AG08395 (cell line): Measurements from ENCODE around the gene HMMR.
"Not testable (repeated sequence)": the region's sequence is repeated elsewhere in the genome, so short reads cannot be mapped to it uniquely, and the experiment has no call there.

Experiments
- DNase-seq: peaks from one replicate; pipeline ENCODE4 v3.0.0; 2012; ENCODE audit warnings: mixed read lengths, low spot score

Gene HMMR, protein sequence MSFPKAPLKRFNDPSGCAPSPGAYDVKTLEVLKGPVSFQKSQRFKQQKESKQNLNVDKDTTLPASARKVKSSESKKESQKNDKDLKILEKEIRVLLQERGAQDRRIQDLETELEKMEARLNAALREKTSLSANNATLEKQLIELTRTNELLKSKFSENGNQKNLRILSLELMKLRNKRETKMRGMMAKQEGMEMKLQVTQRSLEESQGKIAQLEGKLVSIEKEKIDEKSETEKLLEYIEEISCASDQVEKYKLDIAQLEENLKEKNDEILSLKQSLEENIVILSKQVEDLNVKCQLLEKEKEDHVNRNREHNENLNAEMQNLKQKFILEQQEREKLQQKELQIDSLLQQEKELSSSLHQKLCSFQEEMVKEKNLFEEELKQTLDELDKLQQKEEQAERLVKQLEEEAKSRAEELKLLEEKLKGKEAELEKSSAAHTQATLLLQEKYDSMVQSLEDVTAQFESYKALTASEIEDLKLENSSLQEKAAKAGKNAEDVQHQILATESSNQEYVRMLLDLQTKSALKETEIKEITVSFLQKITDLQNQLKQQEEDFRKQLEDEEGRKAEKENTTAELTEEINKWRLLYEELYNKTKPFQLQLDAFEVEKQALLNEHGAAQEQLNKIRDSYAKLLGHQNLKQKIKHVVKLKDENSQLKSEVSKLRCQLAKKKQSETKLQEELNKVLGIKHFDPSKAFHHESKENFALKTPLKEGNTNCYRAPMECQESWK

DNA sequence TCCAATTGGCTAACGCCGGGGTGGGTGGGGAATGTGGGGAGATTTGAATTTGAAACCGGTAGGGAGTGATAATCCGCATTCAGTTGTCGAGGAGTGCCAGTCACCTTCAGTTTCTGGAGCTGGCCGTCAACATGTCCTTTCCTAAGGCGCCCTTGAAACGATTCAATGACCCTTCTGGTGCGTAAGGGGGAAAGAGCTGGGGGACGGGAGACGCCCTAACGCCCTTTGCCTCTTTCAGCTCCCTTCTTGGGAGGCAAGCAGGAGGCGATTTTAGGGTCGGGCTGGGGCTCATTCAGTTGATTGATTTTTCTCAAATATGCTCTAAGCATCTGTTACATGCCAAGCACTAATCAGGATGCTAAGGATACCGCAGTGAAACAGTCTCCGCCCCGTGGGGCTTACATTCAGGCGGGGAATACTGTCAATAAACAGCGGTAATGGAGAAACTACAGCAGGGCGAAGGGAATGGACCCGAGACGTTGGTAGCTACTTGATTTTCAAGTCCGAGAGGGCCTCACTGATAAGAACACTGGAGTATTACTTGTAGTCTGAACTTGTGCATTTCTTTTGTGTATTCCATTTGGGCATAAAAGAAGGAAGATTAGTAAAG, at the start of gene HMMR:
Gene HMMR, plus strand, starts transcription at position 71 of the 610 bp plus-strand sequence. Its CDS starts 61 bp downstream, at position 132.
- no peak for DNase-seq

DNA sequence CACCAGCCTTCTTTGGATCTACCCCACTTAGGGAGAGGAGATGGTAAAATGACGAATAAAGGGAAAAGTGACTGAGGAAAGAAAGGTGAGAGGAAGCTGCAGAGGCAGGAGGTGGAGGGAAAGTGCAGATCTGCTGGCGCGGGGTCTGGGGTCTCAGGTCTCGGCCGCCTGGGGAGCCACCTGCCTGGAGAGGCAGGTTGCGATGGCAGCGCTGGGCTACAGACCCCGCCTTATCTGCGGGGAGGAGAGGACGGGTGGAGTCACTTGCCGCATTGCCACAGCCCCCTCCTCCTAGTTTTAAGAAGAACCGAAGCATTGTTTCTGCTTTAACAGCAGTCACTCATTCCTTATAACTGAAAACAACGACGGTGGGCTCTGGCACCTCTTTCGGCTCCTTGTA, 44.8 kb upstream of the HMMR start:
- not testable (repeated sequence) for DNase-seq

DNA sequence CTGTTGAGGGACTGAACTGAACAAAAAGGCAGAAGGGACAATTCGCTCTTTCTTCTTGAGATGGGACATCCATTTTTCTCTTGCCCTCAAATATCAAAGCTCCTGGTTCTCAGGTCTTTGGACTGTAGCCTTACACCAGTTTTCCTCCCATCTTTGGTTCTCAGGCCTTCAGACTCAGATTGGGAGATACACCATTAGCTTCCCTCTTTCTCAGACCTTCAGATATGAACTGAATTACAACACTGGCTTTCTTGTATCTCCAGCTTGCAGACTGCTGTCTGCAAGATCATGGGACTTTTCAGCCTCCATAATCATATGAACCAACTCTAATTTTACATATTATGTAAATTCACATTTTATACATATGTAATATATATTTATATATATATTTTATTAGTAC, 35.6 kb upstream of the HMMR start:
- no peak for DNase-seq

DNA sequence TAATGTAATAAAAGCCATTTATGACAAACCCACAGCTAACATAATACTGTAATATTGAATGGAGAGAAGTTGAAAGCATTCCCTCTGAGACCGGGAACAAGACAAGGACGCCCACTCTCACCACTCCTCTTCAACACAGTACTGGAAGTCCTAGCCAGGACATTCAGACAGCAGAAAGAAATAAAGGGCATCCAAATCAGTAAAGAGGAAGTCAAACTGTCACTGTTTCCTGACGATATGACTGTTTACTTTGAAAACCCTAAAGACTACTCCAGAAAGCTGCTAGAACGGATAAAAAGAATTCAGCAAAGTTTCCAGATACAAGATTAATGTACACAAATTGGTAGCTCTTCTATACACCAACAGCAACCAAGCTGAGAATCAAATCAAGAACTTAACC, 34.3 kb upstream of the HMMR start:
- not testable (repeated sequence) for DNase-seq

DNA sequence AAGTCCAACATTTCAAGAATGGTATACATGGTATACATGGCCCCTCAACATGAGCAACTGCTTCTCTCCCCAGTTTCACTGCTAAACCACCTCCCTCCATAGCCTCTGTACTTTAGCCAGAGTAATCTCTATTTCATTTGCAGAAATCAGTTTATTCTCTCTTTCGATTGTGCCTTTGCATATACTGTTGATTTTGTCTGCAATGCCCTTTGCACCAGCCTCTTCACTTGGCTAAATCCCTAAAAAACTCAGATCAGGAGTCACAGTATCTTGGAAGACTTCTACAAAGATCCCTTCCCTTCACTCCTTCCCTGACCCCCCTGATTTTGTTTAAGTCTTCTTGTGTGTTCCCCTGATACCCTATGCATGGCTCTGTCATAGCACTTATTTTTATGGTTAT, 27.9 kb upstream of the HMMR start:
- no peak for DNase-seq

DNA sequence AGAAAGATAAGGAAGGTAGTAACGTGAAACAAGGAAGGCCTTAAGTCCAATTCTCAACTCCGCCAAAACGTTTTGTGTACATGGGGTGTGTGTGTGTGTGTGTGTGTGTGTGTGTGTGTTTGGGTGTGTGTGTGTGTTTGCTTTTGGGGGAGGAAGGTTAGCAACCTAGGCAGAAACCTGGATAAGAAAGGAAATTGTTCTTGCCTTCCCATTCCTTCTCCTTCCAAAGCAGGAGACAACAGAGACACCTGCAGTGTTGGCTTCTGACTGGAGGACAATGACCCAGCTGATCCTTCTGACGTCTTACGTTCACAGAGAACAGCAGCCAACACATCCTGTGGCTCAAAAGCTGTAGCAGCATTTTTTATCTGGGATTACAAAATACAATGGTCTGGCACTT, 27.2 kb upstream of the HMMR start:
- no peak for DNase-seq

DNA sequence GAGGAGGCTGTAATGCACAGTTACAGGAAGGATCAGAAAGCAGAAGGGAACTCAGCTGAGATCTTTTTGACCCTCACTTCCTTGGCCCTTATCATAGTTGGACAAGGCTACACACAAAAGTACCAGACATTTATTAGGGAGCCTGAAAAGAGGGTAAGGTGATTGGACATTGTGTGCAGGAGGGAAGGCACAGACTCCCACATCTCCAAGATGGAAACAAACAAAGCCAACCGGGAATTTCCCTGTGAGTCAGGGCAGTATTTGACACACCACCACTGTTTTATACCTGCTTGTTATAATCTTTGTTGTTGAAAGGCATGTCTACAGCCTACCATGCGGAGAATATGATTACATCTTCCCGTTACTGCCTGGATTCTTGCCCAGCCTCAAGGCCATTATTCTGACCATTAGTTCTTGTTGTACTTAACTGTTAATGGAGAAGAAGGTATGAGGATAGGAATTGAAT, 26.0 kb upstream of the HMMR start:
- no peak for DNase-seq

DNA sequence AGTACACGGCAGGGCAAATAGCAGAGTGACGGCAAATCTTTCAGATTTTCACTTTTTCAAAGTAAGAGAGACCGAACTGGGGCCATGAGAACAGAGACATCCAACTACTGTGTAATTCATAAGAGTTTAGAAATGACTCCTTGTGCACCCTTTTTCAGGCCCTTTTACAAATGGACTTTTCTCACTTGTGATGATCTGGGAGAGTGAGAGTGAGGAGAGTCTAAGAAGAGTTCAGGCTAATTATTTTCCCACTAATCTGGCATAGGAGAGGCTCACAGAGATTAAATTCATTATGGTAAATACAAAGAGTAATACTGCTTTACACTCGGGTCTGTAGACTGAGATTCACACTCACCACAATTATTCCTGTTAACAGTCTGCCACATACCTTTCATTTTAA, 23.9 kb upstream of the HMMR start:
- no peak for DNase-seq

DNA sequence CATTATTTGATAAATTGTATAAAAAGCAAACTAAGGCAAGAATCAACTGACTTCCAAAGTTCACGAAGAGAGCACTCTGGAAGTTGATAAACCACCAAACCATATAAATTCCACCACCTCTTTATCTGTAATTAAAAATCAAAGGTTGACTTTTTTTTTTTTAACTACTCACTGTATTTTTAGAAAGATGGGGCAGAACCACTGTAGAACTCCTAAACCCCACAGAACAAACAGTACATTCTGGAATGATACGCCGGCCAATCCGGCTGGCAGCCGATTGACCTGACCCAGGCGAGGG, 23.5 kb upstream of the HMMR start:
- DNase-seq = no peak

DNA sequence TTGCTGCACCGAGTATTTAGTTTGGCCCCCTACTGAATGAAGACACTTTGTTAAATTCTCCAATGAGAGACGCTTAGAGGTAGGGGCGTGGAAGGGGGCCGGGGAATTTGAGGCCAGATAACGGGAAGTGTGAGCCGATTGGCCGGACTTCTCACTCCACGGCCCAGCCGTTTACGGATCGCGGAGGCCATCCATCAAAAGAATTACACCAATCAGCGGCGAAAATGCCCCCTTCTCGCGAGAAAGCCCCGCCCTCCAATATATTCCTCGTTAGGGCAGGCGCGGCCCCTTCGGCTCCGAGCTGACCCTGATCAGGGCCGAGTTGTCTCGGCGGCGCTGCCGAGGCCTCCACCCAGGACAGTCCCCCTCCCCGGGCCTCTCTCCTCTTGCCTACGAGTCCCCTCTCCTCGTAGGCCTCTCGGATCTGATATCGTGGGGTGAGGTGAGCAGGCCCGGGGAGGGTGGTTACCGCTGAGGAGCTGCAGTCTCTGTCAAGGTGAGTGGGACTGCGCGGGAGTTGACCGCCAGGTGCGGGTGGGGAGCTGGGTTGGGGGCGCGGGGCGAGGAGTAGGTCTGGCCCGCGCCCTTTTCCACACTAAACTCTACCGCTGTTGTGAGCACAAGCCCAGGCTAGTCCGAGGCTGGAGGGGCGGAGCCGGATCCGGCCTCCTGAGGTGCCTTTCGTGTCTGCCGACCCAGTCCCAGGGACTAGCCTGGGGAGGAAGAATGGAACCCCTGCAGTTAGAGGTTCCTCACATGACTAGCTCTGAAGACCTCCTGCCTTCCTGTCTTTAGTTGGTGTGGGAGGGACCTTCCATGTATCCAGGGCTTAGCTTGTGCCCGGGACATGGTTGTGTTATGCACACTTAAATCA, 22.9 kb upstream of the HMMR start, which contains the start of gene CCNG1:
Gene CCNG1, plus strand, starts transcription at position 287 of the 874 bp plus-strand sequence. CDS start 1,662 bp downstream, outside the sequence.
- DNase-seq = peak; percentile 98

DNA sequence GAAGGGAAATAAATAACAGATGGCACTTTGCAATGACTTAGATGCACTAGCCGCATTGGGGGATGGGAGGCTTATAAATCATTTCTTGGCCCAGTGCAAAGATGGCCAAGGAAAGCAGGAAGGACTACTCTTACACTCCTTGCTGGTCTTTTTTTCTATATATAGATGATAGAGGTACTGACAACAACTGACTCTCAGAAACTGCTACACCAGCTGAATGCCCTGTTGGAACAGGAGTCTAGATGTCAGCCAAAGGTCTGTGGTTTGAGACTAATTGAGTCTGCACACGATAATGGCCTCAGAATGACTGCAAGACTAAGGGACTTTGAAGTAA, 21.4 kb upstream of the HMMR start:
- DNase-seq = peak; percentile 10

DNA sequence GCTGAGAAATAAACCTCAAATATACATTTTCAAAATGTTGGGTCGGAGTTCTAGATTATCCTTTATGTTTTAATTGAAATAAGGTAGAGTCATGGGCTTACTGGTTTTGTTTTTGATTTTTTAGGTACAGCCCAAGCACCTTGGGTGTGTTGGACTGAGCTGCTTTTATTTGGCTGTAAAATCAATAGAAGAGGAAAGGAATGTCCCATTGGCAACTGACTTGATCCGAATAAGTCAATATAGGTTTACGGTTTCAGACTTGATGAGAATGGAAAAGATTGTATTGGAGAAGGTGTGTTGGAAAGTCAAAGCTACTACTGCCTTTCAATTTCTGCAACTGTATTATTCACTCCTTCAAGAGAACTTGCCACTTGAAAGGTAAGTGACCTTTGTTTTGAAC, 19.5 kb upstream of the HMMR start:
- no peak for DNase-seq

DNA sequence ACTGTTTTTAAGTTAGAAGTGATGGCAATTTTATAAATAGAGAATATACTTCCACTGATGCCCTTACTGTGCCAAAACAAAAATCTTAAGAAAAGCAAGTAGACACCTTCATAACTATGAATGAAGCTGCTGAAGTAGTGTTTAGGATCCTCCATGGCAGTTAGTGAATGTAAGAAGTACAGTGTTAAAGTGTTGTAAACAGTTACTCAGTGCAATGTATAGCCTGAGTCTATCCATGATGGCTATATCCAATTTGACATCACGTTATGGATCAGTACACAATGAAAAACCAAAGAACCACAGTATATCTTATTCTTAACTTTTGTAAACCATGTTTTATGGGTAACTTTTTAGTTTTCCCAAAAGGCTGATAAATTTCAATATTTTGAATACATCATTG, 15.9 kb upstream of the HMMR start:
- DNase-seq = no peak

DNA sequence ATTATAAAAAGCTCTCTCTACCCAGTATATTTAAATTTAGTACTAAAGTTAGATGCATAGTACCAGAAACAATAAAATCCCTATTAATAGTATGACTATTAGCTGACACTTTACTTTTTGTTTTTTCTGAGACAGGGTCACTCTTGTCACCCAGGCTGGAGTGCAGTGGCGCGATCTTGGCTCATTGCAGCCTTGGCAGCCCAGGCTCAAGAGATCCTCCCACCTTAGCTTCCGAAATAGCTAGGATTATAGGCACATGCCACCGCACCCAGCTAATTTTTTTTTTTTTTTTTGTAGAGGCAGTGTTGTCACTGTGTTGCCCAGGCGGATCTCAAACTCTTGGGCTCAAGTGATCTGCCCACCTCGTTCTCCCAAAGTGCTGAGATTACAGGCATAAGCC, 15.1 kb upstream of the HMMR start:
- no peak for DNase-seq

DNA sequence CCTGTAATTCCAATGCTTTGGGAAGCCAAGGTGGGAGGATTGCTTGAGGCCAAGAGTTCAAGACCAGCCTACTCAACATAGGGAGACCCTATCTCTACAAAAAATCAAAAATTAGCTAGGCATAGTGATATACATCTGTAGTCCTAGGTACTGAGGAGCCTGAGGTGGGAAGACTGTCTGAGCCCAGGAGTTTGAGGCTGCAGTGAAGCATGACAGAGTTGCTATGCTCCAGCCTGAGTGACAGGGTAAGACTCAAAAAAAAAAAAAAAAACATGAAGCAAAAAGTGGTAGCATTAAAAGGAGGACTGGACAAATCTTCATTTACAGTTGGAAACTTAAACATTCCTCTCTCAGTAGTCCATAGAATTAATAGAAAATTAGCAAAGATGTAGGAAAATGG, 13.2 kb upstream of the HMMR start:
- DNase-seq = no peak

DNA sequence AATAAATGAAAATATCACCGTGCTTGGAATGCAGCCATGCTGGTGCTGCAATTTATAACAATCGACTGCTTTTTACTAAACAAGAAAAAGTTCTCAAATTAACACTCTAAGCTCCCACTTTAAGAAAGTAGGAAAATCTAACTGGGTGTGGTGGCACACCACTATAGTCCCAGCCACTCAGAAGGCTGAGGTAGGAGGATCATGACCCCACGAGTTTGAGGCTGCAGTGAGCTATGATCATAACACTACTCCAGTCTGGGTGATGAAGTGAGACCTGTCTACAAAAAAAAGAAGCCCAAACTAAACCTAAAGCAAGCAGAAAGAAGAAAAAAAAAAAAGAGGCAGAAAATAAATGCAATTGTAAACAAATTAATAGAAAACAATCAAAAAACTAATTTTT, 12.6 kb upstream of the HMMR start:
- no peak for DNase-seq

DNA sequence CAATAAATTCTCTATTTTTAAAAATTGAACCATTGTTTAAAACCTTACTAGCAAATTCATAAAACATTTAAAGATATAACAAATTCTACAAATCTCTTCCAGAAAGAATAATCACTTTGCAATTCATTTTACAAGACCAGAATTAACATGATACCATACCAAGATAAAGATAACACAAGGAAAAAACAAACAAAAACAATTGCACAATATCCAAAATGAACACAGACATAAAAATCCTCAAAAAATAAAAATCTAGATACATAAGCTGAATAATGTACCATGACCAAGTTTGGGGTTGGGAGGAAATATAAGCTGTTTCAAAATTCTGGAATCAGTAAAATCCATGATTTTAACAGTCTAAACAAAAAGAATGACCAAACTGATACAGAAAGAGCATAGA, 11.9 kb upstream of the HMMR start:
- no peak for DNase-seq

DNA sequence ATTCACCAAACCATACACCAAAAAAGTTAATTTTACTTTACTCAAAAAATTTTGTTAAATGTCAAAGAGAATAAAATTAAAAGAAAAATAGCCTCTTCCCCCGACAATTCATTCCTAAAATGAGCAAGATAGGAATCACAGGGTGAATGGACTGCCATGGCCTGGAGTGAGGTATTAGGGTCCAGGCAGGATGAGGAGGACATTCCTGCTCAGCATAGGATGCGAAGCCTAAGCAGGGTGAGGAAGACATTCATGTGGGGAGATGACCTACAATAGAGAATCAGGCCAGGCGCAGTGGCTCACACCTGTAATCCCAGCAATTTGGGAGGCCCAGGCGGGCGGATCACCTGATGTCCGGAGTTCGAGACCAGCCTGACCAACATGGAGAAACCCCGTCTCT, 8.9 kb upstream of the HMMR start:
- DNase-seq = no peak

DNA sequence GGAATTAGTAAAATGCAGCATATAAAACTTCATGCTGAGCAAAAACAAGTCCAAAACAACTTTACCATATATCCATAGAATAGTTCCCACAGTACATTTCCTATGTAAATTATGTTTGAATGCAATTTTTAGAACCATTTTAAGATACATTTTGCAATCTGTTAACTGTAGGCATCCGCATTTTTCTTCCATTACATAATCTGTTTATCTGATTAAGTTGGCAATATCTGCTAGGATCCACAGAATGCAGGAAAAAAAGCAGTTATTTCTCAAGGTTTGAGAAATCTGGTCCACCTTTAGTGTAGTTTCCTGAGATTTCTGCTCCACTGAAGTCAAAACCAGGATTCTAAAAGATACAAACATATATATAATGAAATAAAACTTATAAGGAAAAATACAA, 6.7 kb upstream of the HMMR start:
- no peak for DNase-seq

DNA sequence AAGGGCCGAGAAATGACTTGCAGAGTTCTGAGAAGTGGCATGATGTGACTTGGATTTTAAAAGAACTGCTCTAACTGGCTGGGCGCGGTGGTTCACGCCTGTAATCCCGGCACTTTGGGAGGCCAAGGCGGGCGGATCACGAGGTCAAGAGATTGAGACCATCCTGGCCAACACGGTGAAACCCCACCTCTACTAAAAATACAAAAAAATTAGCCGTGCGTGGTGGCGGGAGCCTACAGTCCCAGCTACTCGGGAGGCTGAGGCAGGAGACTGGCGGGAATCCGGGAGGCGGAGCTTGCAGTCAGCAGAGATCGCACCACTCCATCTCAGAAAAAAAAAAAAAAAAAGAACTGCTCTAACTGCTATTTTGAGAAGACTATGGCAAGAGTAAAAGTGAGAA, 5.0 kb upstream of the HMMR start:
- DNase-seq = not testable (repeated sequence)

DNA sequence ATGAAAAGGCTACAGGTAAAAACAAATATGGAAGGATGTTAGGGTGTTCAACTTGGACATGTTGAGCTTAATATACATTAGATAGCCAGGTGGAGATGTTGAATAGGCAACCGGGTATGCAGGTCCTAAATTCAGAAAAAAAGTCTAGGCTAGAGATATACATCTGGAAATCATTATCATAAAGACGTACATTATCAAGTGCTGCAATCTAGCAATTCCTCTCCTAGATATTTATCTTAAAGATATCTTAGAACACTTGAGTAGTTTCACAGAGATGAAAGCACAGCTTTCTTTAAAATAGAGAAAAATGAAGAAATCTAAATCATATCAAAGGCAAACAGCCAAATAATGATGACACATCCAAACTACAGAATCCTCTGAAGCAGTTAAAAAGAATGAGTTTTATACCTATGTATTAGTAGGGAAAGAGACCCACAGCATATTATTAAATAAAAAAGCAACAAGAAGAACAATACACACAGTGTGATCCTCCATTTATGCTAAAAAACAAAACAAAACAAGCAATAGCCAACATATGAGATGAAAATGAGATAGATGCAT, 4.3 kb upstream of the HMMR start:
- no peak for DNase-seq

DNA sequence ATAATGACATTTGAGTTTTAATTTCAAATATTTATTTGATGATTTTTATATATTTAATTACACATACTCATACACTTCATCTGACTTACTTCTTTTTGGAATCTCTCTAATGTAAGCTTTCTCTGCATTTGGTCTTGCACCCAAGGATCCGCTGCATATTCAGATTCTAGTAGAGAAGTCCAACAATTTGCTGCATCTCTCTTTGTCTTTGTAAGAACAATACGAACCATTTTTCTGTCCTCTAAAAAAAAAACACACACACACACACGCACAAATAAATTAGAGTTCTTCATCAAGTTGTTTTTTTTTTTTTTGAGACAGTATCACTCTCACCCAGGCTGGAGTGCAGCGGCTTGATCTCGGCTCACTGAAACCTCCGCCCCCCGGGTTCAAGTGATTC, 3.6 kb upstream of the HMMR start:
- no peak for DNase-seq
